ENCODE results near the gene SH2D7. TPM values are rescaled to one million over a fixed set of nuclear protein-coding genes. Genes with fewer than 3 reads are reported as not detected.

The SH2D7 gene
- total and polyA plus RNA-seq, 4 donors, result 1.0 TPM; not detected in 3

DNA sequence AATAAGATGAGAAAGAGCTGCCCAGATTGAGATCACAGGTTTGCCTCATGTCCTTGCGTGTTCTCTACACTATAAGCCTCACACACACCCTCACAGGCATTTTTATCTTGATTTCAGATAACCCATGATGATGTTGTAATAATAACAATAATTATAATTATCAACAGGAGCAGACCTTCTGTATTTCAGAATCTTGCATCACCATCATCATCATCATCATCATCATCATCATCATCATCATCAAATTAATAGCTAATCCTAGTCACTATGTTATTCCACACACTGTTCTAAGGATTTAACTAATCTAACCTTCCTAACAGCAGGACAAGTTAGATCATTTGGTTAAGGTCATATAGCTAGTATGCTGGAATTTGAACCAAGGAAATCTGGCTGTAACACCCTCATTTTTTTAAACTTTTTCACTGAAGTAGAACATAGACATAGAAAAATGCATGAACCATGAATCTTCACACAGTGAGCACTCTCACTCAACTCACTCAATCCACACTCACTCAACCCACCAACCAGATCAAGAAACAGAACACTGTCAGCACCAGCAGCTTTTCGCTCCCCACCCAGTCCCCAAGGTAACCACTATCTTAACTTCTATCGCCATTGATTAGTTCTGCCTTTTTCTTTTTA, 1.8 kb upstream of the SH2D7 start:
- H3K4me3 ChIP-seq (ENCODE audit: low read length in 2 of 2), result no peak overlapping the region
- intact Hi-C loops (cut with DNase I), result no loop called here
- H3K4me1 ChIP-seq (ENCODE audit: control insufficient read depth in 1 of 2, insufficient read depth in 2 of 2, low read length in 2 of 2), result no peaks in the 10 kb centered on the region
- H3K9me3 ChIP-seq (ENCODE audit: control insufficient read depth, low read length), result no peaks in the 10 kb centered on the region
- H3K27me3 ChIP-seq (ENCODE audit: control insufficient read depth in 1 of 2, insufficient read depth in 2 of 2, low read length in 1 of 2), result no peaks in the 10 kb centered on the region
- DNase-seq (peak; percentile 10), ATAC-seq (ENCODE audit: low FRiP score) (no peak)
- 98 to 100% methylated on average over 3 of the region's 3 CpGs for WGBS, 2 donors
- H3K27ac ChIP-seq (ENCODE audit: low read depth in 1 of 2, low read length in 2 of 2), result no peak overlapping the region
- H3K36me3 ChIP-seq (ENCODE audit: control insufficient read depth in 1 of 2, insufficient read depth in 2 of 2, low read length in 1 of 2), result no peaks in the 10 kb centered on the region

DNA sequence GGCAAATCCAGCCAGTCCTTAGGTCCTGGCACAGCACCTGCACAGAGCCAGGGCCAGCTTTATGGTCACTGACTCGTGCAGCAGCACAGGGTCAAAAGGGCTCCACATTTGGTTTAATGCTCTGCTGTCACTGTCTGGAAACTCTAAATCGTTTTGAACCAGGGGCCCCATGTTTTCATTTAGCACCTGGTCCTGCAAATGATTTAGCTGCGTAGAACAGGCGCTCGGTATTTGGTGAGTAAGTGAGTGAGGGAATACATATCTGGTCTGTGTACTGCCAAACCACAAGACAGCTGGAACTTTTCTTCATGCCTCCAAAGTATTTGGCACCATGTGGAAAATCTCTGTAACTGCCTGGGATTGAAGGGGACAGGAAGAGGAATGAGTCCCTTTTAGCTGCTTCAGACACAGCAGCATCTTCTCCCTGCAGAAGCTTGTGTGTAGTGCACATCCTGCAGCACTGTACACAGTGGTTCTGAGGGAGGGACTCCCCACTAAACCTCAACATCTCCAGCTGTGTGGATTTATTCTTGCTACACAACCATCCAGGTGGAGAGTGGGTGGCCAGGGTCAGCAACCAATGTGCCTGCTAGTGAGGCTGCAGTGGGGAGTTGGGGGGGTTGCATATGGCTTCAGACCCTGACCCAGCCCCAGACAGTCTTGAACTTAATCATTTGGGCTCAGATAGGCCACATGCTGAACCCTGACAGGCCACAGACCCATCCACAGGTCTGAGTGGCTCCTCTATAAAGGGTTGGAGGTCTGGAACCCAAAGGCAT, 1.1 kb downstream of the SH2D7 start:
- no peaks in the 10 kb centered on the region for H3K9me3 ChIP-seq (ENCODE audit: control insufficient read depth, low read length)
- H3K27me3 ChIP-seq (ENCODE audit: control insufficient read depth in 1 of 2, insufficient read depth in 2 of 2, low read length in 1 of 2), result no peaks in the 10 kb centered on the region
- intact Hi-C loops (cut with DNase I), result no loop called here
- no peaks in the 10 kb centered on the region for H3K36me3 ChIP-seq (ENCODE audit: control insufficient read depth in 1 of 2, insufficient read depth in 2 of 2, low read length in 1 of 2)
- 51 to 63% methylated on average over 5 of the region's 5 CpGs for WGBS, 2 donors
- no peak overlapping the region for H3K27ac ChIP-seq (ENCODE audit: low read depth in 1 of 2, low read length in 2 of 2)
- DNase-seq, result peak; percentile 28 to 46
- no peaks in the 10 kb centered on the region for H3K4me1 ChIP-seq (ENCODE audit: control insufficient read depth in 1 of 2, insufficient read depth in 2 of 2, low read length in 2 of 2)
- ATAC-seq (ENCODE audit: low FRiP score), result no peak
- H3K4me3 ChIP-seq (ENCODE audit: low read length in 2 of 2), result no peak overlapping the region

DNA sequence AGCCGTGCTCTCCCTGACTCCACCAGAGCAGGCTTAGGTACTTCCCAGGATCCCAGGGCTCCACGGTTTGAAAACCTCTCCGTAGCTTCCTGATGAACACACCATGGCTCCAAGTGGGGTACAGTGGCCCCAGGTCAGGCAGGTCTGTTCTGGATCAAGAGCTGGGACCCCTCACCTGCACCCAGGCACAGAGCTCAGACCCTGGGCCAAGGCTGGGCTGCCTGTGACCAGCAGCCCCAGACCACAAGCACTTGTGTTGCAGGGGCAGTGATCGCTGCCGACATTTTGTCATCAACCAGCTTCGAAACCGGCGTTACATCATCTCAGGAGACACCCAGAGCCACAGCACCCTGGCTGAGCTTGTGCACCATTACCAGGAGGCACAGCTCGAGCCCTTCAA, 5.3 kb downstream of the SH2D7 start:
- Histone ChIP-seq H3K4me3 (ENCODE audit: low read length in 2 of 2) (no peak overlapping the region), H3K36me3 (ENCODE audit: control insufficient read depth in 1 of 2, insufficient read depth in 2 of 2, low read length in 1 of 2) (no peaks in the 10 kb centered on the region), H3K27me3 (ENCODE audit: control insufficient read depth in 1 of 2, insufficient read depth in 2 of 2, low read length in 1 of 2) (no peaks in the 10 kb centered on the region), H3K9me3 (ENCODE audit: control insufficient read depth, low read length) (no peaks in the 10 kb centered on the region), H3K4me1 (ENCODE audit: control insufficient read depth in 1 of 2, insufficient read depth in 2 of 2, low read length in 2 of 2) (no peaks in the 10 kb centered on the region), H3K27ac (ENCODE audit: low read depth in 1 of 2, low read length in 2 of 2) (no peak overlapping the region)
- DNase-seq, result peak; percentile 32 to 58
- WGBS, 2 donors, result 88 to 93% methylated on average over 9 of the region's 9 CpGs
- intact Hi-C loops (cut with DNase I), result no loop called here
- no peak for ATAC-seq (ENCODE audit: low FRiP score)

DNA sequence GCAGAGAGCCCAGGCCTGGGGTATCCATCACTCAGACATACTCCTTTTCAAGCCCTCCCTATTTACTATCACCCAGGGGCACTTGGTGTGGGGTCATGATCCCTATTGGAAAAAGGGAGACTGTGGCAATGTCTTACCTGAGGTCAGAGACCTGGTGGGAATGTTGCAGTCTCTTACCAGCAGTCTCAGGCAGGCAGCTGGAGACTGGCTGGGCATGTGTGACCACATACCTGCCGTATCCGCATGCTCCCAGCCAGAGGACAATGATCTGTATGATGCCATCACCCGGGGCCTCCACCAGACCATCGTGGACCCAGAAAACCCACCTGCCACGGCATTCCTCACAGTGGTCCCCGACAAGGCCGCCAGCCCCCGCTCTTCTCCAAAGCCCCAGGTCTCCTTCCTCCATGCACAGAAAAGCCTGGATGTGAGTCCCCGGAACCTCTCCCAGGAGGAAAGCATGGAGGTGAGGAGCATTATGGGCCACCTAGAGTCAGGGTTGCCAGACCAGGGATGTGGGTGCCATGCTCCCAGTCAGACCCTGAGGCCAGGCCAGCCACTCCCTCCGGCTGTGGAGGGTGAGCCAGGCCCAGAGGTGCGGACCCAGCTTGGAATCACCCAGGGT, 5.9 kb downstream of the SH2D7 start:
- DNase-seq (peak; percentile 26 to 51), ATAC-seq (ENCODE audit: low FRiP score) (peak; percentile 30)
- Histone ChIP-seq H3K27ac (ENCODE audit: low read depth in 1 of 2, low read length in 2 of 2) (no peak overlapping the region), H3K4me3 (ENCODE audit: low read length in 2 of 2) (no peak overlapping the region), H3K27me3 (ENCODE audit: control insufficient read depth in 1 of 2, insufficient read depth in 2 of 2, low read length in 1 of 2) (no peaks in the 10 kb centered on the region), H3K36me3 (ENCODE audit: control insufficient read depth in 1 of 2, insufficient read depth in 2 of 2, low read length in 1 of 2) (no peaks in the 10 kb centered on the region), H3K4me1 (ENCODE audit: control insufficient read depth in 1 of 2, insufficient read depth in 2 of 2, low read length in 2 of 2) (no peaks in the 10 kb centered on the region), H3K9me3 (ENCODE audit: control insufficient read depth, low read length) (no peaks in the 10 kb centered on the region)
- intact Hi-C loops (cut with DNase I), result no loop called here
- WGBS, 2 donors, result 90 to 98% methylated on average over 11 of the region's 11 CpGs

DNA sequence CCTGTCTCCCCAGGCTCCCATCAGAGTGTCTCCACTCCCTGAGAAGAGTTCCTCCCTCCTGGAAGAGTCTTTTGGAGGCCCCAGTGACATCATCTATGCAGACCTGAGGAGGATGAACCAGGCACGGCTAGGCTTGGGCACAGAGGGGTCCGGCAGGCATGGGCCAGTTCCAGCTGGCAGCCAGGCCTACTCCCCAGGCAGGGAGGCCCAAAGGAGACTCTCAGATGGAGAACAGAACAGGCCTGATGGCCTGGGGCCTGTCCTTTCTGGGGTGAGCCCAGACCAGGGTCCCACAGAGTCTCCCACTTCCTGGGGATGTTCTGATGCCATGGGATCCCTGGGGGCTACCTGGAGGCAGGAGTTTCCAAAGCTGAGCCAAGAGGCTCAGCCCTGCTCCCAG, 8.5 kb downstream of the SH2D7 start:
- WGBS, 2 donors, result 52 to 77% methylated on average over 2 of the region's 2 CpGs
- H3K4me3 ChIP-seq (ENCODE audit: low read length in 2 of 2), result no peak overlapping the region
- no peaks in the 10 kb centered on the region for H3K27me3 ChIP-seq (ENCODE audit: control insufficient read depth in 1 of 2, insufficient read depth in 2 of 2, low read length in 1 of 2)
- no peaks in the 10 kb centered on the region for H3K4me1 ChIP-seq (ENCODE audit: control insufficient read depth in 1 of 2, insufficient read depth in 2 of 2, low read length in 2 of 2)
- DNase-seq (peak; percentile 9 to 33), ATAC-seq (ENCODE audit: low FRiP score) (no peak)
- H3K9me3 ChIP-seq (ENCODE audit: control insufficient read depth, low read length), result no peaks in the 10 kb centered on the region
- intact Hi-C loops (cut with DNase I), result no loop called here
- no peaks in the 10 kb centered on the region for H3K36me3 ChIP-seq (ENCODE audit: control insufficient read depth in 1 of 2, insufficient read depth in 2 of 2, low read length in 1 of 2)
- H3K27ac ChIP-seq (ENCODE audit: low read depth in 1 of 2, low read length in 2 of 2), result no peak overlapping the region

DNA sequence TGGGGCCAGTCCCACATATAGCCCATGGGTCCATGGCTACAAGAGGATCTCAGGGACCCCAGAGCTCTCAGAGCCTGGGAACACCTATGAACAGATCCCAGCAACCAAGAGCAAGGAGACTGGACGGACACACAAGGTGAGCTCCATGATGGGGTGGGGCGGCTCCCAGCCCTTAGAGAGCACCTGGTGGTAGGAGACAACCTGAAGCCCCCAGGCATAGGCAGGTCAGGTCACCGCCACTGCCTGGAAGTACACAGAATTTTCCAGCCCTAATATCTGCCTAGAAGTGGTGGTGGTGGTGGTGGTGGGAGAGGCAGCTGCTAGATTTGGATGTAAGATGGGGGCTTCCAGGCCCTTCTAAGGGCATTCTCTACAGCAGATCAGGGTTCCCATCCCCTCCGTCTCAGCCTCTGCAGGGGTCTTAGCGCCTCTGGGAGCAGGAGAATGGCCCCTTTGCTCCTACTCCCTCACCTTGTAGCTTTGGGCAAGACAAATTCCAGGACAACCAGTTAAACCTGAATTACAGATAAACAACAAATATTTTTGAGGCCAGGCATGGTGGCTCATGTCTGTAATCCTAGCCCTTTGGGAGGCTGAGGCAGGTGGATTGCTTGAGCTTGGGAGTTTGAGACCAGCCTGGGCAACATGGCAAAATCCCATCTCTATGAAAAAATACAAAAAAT, 9.2 kb downstream of the SH2D7 start:
- DNase-seq (peak; percentile 21 to 59), ATAC-seq (ENCODE audit: low FRiP score) (no peak)
- 98 to 100% methylated on average over 5 of the region's 5 CpGs for WGBS, 2 donors
- Histone ChIP-seq H3K4me3 (ENCODE audit: low read length in 2 of 2) (no peak overlapping the region), H3K27ac (ENCODE audit: low read depth in 1 of 2, low read length in 2 of 2) (no peak overlapping the region), H3K9me3 (ENCODE audit: control insufficient read depth, low read length) (no peaks in the 10 kb centered on the region), H3K27me3 (ENCODE audit: control insufficient read depth in 1 of 2, insufficient read depth in 2 of 2, low read length in 1 of 2) (no peaks in the 10 kb centered on the region), H3K36me3 (ENCODE audit: control insufficient read depth in 1 of 2, insufficient read depth in 2 of 2, low read length in 1 of 2) (no peaks in the 10 kb centered on the region), H3K4me1 (ENCODE audit: control insufficient read depth in 1 of 2, insufficient read depth in 2 of 2, low read length in 2 of 2) (no peaks in the 10 kb centered on the region)
- intact Hi-C loops (cut with DNase I), result no loop called here

DNA sequence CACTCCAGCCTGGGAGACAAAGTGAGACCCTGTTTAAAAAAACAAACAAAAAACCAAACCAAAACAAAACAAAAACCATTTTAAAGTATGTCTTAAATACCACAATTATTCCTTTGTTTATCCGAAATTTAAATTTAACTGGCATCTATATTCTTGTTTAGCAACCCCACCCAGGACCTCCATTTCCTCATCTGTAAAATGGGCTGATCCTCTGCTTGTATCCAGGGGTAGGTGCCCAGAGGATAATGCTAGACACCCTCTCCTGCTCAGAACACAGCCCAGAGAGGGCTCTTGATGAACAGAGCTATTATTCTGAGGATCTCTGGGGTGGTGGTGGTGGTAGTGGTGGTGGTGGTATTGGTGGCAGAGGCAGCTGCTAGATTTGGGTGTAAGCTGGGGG, 9.8 kb downstream of the SH2D7 start:
- no peak overlapping the region for H3K27ac ChIP-seq (ENCODE audit: low read depth in 1 of 2, low read length in 2 of 2)
- ATAC-seq (ENCODE audit: low FRiP score), result no peak
- intact Hi-C loops (cut with DNase I), result no loop called here

DNA sequence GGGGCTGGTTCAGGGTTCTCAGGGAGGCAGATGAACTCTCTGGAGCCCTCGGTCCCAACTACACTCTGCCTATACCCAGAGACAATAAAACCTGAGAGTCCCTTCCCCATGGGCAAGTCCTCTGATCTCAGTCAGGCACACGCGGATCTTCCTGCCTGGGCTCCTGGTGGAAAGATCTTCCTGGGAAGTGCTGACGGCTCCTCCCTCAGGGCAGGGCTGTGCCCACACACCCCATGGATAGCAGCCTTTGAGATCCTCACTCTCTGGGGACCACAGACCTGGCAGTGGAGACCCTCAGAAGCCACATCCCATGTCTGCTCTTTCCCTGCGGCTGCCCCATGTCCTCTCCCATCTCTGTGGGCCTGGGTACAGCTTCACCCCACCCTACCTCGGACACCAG, 10.4 kb downstream of the SH2D7 start:
- no peaks in the 10 kb centered on the region for H3K27me3 ChIP-seq (ENCODE audit: control insufficient read depth in 1 of 2, insufficient read depth in 2 of 2, low read length in 1 of 2)
- no peak for ATAC-seq (ENCODE audit: low FRiP score)
- peak in 1 of 2 donors; percentile 15 for DNase-seq
- no peak overlapping the region for H3K27ac ChIP-seq (ENCODE audit: low read depth in 1 of 2, low read length in 2 of 2)
- no peaks in the 10 kb centered on the region for H3K36me3 ChIP-seq (ENCODE audit: control insufficient read depth in 1 of 2, insufficient read depth in 2 of 2, low read length in 1 of 2)
- H3K4me3 ChIP-seq (ENCODE audit: low read length in 2 of 2), result no peak overlapping the region
- no peaks in the 10 kb centered on the region for H3K4me1 ChIP-seq (ENCODE audit: control insufficient read depth in 1 of 2, insufficient read depth in 2 of 2, low read length in 2 of 2)
- intact Hi-C loops (cut with DNase I), result no loop called here
- no peaks in the 10 kb centered on the region for H3K9me3 ChIP-seq (ENCODE audit: control insufficient read depth, low read length)
- WGBS, 2 donors, result 89 to 92% methylated on average over 6 of the region's 6 CpGs

More for the DNA sequence above, 9.8 kb downstream of the SH2D7 start:
- no peaks in the 10 kb centered on the region for H3K27me3 ChIP-seq (ENCODE audit: control insufficient read depth in 1 of 2, insufficient read depth in 2 of 2, low read length in 1 of 2)
- 89 to 93% methylated on average over 1 of the region's 1 CpG for WGBS, 2 donors
- DNase-seq, result peak; percentile 4 to 17
- H3K4me3 ChIP-seq (ENCODE audit: low read length in 2 of 2), result no peak overlapping the region
- H3K36me3 ChIP-seq (ENCODE audit: control insufficient read depth in 1 of 2, insufficient read depth in 2 of 2, low read length in 1 of 2), result no peaks in the 10 kb centered on the region
- H3K9me3 ChIP-seq (ENCODE audit: control insufficient read depth, low read length), result no peaks in the 10 kb centered on the region
- no peaks in the 10 kb centered on the region for H3K4me1 ChIP-seq (ENCODE audit: control insufficient read depth in 1 of 2, insufficient read depth in 2 of 2, low read length in 2 of 2)
